ENCODE measurements around the gene LRRC3C. TPM values are rescaled to one million over a fixed set of nuclear protein-coding genes. Genes with fewer than 3 reads are reported as not detected.

The LRRC3C gene
- total RNA-seq, 2 donors from 2014 or later, result not detected

DNA sequence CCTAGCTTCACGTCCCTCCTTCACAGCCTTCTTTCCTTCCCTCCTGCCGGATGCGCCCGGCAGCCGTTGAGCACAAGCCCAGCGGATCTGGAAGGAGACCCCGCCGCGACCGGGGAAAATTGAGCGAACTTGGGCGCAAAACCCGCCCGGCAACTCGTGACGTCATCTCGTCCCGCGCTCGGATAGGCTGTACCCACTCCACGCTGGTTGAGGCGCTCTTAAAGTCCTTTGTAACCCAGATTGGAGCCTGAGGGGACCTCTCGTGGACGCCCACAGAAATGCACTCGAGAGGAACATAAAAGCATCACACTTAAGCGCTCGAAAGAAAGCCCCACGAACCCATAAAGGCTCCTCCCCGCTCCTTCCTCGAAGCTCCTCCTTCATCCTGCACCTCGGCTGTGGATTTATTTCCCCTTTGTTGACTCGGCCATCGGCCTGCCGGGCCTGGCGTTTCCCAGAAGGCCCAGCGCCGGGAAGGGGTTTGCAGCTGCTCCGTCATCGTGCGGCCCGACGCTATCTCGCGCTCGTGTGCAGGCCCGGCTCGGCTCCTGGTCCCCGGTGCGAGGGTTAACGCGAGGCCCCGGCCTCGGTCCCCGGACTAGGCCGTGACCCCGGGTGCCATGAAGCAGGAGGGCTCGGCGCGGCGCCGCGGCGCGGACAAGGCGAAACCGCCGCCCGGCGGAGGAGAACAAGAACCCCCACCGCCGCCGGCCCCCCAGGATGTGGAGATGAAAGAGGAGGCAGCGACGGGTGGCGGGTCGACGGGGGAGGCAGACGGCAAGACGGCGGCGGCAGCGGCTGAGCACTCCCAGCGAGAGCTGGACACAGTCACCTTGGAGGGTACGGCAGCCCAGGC is 53.0 kb downstream of the LRRC3C start, which contains the start of gene PSMD3:
Gene PSMD3, plus strand, starts transcription at position 457 of the 856 bp plus-strand sequence. Its CDS starts 164 bp downstream, at position 621.
- no peaks in the 10 kb centered on the region for H3K9me3 ChIP-seq
- H3K27ac ChIP-seq, result peak within 1 kb of the TSS; percentile 90 to 95
- TF ChIP-seq, protein P1, sequence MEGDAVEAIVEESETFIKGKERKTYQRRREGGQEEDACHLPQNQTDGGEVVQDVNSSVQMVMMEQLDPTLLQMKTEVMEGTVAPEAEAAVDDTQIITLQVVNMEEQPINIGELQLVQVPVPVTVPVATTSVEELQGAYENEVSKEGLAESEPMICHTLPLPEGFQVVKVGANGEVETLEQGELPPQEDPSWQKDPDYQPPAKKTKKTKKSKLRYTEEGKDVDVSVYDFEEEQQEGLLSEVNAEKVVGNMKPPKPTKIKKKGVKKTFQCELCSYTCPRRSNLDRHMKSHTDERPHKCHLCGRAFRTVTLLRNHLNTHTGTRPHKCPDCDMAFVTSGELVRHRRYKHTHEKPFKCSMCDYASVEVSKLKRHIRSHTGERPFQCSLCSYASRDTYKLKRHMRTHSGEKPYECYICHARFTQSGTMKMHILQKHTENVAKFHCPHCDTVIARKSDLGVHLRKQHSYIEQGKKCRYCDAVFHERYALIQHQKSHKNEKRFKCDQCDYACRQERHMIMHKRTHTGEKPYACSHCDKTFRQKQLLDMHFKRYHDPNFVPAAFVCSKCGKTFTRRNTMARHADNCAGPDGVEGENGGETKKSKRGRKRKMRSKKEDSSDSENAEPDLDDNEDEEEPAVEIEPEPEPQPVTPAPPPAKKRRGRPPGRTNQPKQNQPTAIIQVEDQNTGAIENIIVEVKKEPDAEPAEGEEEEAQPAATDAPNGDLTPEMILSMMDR (IDR thresholded peaks at IDR 0.05), result peak; percentile 68 to 82
- H3K4me1 ChIP-seq, result peaks cover 0 to 26% of the 10 kb centered on the region in 2 donors
- H3K36me3 ChIP-seq, result peaks cover 15% of the 10 kb centered on the region
- peak within 1 kb of the TSS; percentile 95 to 100 for H3K4me3 ChIP-seq
- no peaks in the 10 kb centered on the region for H3K27me3 ChIP-seq
- peak; percentile 100 for DNase-seq (ENCODE audit: low spot score)

DNA sequence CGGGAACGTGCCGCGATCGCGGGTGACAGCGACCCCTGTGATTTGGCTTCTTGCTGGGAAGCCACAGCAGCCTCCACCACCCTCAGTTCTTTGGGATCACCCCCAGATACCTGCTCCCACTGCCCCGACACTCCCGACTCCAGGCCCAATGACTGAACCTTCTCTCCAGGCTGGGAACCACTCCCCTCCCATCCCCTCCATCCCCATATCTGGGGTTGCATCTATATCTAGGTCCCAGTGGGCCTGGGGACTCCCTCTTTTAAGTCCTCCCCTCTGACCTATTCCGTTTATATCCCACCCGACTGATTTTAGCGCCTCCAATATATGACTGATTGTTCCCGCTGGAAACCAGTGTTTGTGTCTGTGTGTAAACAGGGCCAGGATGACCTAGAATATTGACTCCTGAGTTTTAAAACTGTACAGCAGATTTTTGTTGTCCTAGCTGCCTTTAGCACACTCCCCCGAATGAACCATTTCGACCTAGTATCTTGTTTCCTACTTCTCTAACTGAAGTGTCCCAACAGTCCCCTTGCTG is 53.7 kb downstream of the LRRC3C start:
- Histone ChIP-seq H3K36me3 (peaks cover 22% of the 10 kb centered on the region), H3K4me3 (peak overlapping the region; percentile 95 to 100), H3K9me3 (no peaks in the 10 kb centered on the region), H3K27me3 (no peaks in the 10 kb centered on the region), H3K4me1 (peaks cover 0 to 26% of the 10 kb centered on the region in 2 donors), H3K27ac (peak overlapping the region; percentile 90 to 95)
- TF ChIP-seq, protein P1 (IDR thresholded peaks at IDR 0.05), result no peak
- DNase-seq (ENCODE audit: low spot score), result no peak

DNA sequence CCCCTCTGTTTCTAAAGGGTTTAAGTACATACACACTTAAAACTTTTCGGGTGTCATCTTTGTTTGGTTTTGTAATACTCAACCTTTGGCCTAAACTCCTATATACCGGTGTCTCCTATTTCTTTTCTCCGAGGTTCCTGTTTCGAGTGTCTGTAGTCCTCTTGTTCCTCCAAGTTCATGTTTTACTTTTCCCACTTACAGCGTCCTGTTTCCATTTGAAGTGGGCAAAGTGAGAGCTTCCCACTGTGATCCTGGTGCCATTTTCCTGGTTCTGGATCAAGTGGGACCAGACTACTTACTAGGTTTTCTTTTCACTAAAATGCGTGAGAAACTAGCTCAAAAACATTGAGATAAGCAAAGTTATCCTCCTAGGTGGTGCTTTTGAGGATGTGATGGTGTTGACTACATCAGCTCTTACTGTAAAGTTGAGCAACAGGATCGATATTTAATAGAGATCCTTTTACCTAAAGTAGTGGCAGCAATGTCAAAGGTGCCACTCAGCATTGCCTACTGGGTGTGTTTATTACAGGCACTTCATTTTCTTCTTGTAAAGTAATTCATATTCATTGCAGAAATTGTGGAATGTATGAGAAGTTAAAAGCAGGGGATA is 54.3 kb downstream of the LRRC3C start:
- H3K36me3 ChIP-seq, result peaks cover 28% of the 10 kb centered on the region
- DNase-seq (ENCODE audit: low spot score), result no peak
- H3K4me1 ChIP-seq, result peaks cover 0 to 26% of the 10 kb centered on the region in 2 donors
- no peaks in the 10 kb centered on the region for H3K9me3 ChIP-seq
- H3K4me3 ChIP-seq, result peak overlapping the region; percentile 95 to 100
- H3K27ac ChIP-seq, result peak overlapping the region in 1 of 2 donors; percentile 90
- TF ChIP-seq, protein P1 (IDR thresholded peaks at IDR 0.05), result no peak
- H3K27me3 ChIP-seq, result no peaks in the 10 kb centered on the region

DNA sequence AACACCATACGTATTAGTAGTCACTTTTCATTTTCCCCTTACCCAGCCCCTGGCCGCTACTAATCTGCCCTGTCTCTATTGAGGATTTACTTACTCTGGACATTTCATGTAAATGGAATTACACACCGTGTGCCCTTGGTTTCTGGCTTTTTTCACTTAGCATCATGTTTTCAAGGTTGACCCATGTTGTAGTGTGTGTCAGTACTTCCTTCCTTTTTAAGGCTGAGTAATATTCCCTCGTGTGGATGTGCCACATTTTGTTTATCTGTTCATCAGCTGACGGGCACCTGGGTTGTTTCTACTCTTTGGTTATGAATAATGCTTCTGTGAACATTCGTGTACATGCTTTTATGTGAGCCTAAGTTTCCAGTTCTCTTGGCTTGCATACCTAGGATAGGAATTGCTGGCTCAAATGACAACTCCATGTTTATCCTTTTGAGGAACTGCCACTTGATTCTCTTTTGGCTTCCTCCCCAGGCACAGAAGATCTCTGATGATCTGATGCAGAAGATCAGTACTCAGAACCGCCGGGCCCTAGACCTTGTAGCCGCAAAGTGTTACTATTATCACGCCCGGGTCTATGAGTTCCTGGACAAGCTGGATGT is 60.8 kb downstream of the LRRC3C start:
- DNase-seq (ENCODE audit: low spot score), result no peak
- no peaks in the 10 kb centered on the region for H3K4me1 ChIP-seq
- no peaks in the 10 kb centered on the region for H3K27me3 ChIP-seq
- no peak overlapping the region for H3K4me3 ChIP-seq
- no peaks in the 10 kb centered on the region for H3K9me3 ChIP-seq
- peaks cover 92% of the 10 kb centered on the region for H3K36me3 ChIP-seq
- H3K27ac ChIP-seq, result no peak overlapping the region
- TF ChIP-seq, protein P1 (IDR thresholded peaks at IDR 0.05), result no peak

DNA sequence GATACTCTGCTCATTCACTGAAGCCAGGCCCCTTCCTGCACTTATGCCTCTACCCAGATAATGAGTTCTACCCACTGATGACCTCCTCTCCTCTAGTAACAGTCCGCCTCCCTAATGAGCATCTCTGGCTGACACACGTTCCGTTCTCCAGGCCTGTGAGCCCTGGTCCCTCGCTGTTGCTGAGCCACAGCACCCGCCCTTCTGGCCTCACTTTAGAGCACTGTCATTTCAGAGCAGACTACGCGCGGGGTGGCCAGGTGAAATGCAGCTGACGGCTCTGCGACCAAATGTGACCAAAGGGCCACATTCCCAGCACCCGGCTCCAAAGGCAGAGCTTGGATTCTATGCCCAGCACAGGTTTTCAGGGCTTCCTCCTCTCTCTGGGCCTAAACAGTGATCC is 66.9 kb downstream of the LRRC3C start:
- Histone ChIP-seq H3K27me3 (no peaks in the 10 kb centered on the region), H3K9me3 (no peaks in the 10 kb centered on the region), H3K4me3 (no peak overlapping the region), H3K4me1 (no peaks in the 10 kb centered on the region), H3K27ac (no peak overlapping the region), H3K36me3 (peaks cover 83% of the 10 kb centered on the region)
- no peak for DNase-seq (ENCODE audit: low spot score)
- TF ChIP-seq, protein P1 (IDR thresholded peaks at IDR 0.05), result no peak

Other genes starting within 250 kb of the LRRC3C start
- 10 to 100 TPM; 14.0 to 21.6 TPM for gene PGAP3, start 239.7 kb upstream of the LRRC3C start, total RNA-seq
- 10 to 100 TPM; 73.5 to 85.5 TPM for gene ERBB2, start 227.7 kb upstream of the LRRC3C start, total RNA-seq
- 10 to 100 TPM; 77.5 to 77.8 TPM for gene MIEN1, start 197.2 kb upstream of the LRRC3C start, total RNA-seq
- gene GRB7, start 189.8 kb upstream of the LRRC3C start, total RNA-seq, result 1 to 10 TPM; 3.4 to 5.8 TPM
- gene IKZF3, start 63.4 kb upstream of the LRRC3C start, total RNA-seq, result under 1 TPM; 0.37 to 0.51 TPM
- gene ZPBP2, start 59.5 kb upstream of the LRRC3C start, total RNA-seq, result not detected
- 1 to 10 TPM in 1 of 2 donors, under 1 TPM in 1; 0.44 to 1.2 TPM for gene GSDMB, start 9.1 kb upstream of the LRRC3C start, total RNA-seq
- gene ORMDL3, start 131 bp upstream of the LRRC3C start, total RNA-seq, result 10 to 100 TPM; 31.5 to 41.5 TPM
- gene GSDMA, start 35.3 kb downstream of the LRRC3C start, total RNA-seq, result under 1 TPM in 1 of 2 donors, not detected in 1; 0.75 TPM
- 10 to 100 TPM; 76.3 to 88.8 TPM for gene PSMD3, start 53.1 kb downstream of the LRRC3C start, total RNA-seq
- gene CSF3, start 87.7 kb downstream of the LRRC3C start, total RNA-seq, result 1 to 10 TPM in 1 of 2 donors, not detected in 1; 1.3 TPM
- gene MED24, start 126.7 kb downstream of the LRRC3C start, total RNA-seq, result 10 to 100 TPM; 44.2 to 44.7 TPM
- 10 to 100 TPM; 60.3 to 69.0 TPM for gene THRA, start 135.2 kb downstream of the LRRC3C start, total RNA-seq
- gene NR1D1, start 172.9 kb downstream of the LRRC3C start, total RNA-seq, result 1 to 10 TPM; 8.3 to 9.9 TPM
- 10 to 100 TPM; 42.2 to 52.5 TPM for gene MSL1, start 194.2 kb downstream of the LRRC3C start, total RNA-seq
- gene CASC3, start 212.8 kb downstream of the LRRC3C start, total RNA-seq, result 10 to 100 TPM; 26.0 to 35.5 TPM
- 1 to 10 TPM; 1.6 to 2.9 TPM for gene RAPGEFL1, start 249.7 kb downstream of the LRRC3C start, total RNA-seq

Data from right atrium auricular region (tissue), 2 donors.